NCI-H2196 (cell line): ENCODE measurements around the gene OSGEP.

ENCODE experiments used
- DNase-seq: peaks from one replicate; lab custom pipeline; 2025; ENCODE audit not compliant: unreplicated experiment; lab: John Stamatoyannopoulos, UW

OSGEP gene

GRCh38 chr14:20400589-20400964 is 54.0 kb downstream of the OSGEP start:
- DNase-seq, result no peak

DNA sequence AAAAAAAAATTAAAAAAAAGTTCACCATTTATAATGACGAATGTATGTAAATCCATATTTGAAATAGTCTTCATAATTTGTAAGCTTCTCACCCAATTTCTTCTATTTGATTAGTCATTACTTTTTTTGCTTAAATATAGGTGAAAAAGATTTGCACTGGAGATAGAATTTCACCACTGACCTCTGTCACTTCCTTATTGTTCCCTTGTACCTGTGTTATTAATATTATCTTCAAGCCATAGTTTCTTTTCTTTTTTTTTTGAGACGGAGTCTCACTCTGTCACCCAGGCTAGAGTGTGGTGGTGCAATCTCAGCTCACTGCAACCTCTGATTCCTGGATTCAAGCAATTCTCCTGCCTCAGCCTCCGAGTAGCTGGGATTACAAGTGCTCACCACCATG is 57.1 kb downstream of the OSGEP start:
- no peak for DNase-seq
